ENCODE measurements around the gene SHB. TPM values are rescaled to one million over a fixed set of nuclear protein-coding genes. Genes with fewer than 3 reads are reported as not detected.

The SHB gene
- total and polyA plus RNA-seq, 2 of the 8 experiments (the other 6 are each of a cell fraction or from before 2014, with no cell fraction given), result 4.1 to 12.6 TPM

GRCh38 chr9:37902131-37902530 lies 166.9 kb downstream of the SHB start:
- no peak overlapping the region; a peak in 1 of 4 replicates for H3K4me2 ChIP-seq (ENCODE audit: insufficient read depth in 1 of 2, low read depth in 2 of 2, low read length in 2 of 2)
- H3K23ac ChIP-seq (ENCODE audit: insufficient read length), result no peak overlapping the region
- no peak overlapping the region for H3K27ac ChIP-seq (ENCODE audit: low read depth, low read length)
- no peak overlapping the region for H3K9ac ChIP-seq (replicated peaks in 1 of 4; ENCODE audit: extremely low read depth in 1 of 4, low read depth in 3 of 4, low read length in 3 of 4)
- peak overlapping the region in 1 of 4 experiments; percentile 74; a peak in 1 of 8 replicates for H3K4me3 ChIP-seq (ENCODE audit: extremely low read depth in 1 of 4, insufficient read depth in 2 of 4, low read depth in 3 of 4, low read length in 4 of 4)
- peaks cover 0 to 8% (median 6%) of the 10 kb centered on the region in 4 experiments; a peak in 3 of 7 replicates for H3K4me1 ChIP-seq (replicated peaks in 1 of 4; ENCODE audit: control insufficient read depth in 3 of 4, insufficient read depth in 4 of 4, low read length in 3 of 4)
- H2BK120ac ChIP-seq (replicated peaks; ENCODE audit: low read depth, low read length), result no peak overlapping the region
- peaks cover 3% of the 10 kb centered on the region; the same call in 1 of the 2 replicates for H3K79me1 ChIP-seq (ENCODE audit: low read depth, low read length)
- no peak overlapping the region for H2BK15ac ChIP-seq (ENCODE audit: low read length)
- H3K79me2 ChIP-seq (ENCODE audit: control insufficient read depth in 1 of 2, insufficient read depth in 2 of 2, low read length in 2 of 2), result 0 out of 4 replicates have a peak, but pooled peaks cover 0 to 6% of the 10 kb centered on the region in 2 experiments
- H2AFZ ChIP-seq (ENCODE audit: low read length), result no peak overlapping the region
- TF ChIP-seq FOSL1 (IDR thresholded peaks at IDR 0.05; ENCODE audit: insufficient read depth, low read depth, low read length) (no peak), CBX5 (IDR thresholded peaks at IDR 0.05; ENCODE audit: low read depth, low read length) (no peak)
- no peak overlapping the region for H3K4ac ChIP-seq (replicated peaks; ENCODE audit: insufficient read length, low read depth, low read length)
- no peak overlapping the region for H3K18ac ChIP-seq (ENCODE audit: extremely low read depth, low read length)
- H3K23me2 ChIP-seq (ENCODE audit: low read depth, low read length), result peaks cover 6% of the 10 kb centered on the region
- no peak for FAIRE-seq
- no peak overlapping the region for H4K91ac ChIP-seq (replicated peaks; ENCODE audit: insufficient read length, low read length)
- H2BK5ac ChIP-seq (ENCODE audit: low read depth, low read length), result no peak overlapping the region
- H3K27me3 ChIP-seq (replicated peaks in 1 of 4; ENCODE audit: control insufficient read depth in 3 of 4, extremely low read depth in 1 of 4, insufficient read depth in 3 of 4, low read length in 3 of 4), result peaks cover 0 to 3% (median 0%) of the 10 kb centered on the region in 4 experiments; a peak in 3 of 7 replicates
- H3K14ac ChIP-seq (ENCODE audit: insufficient read length), result no peak overlapping the region
- ChIA-PET POLR2A (ENCODE audit: partially characterized antibody) (no interaction called here), CTCF (ENCODE audit: partially characterized antibody) (interaction anchor here (1.7 to 2.0 kb wide), 2 partner anchors 12 to 459 kb away, joined by 5 to 9 read pairs; no protein-coding TSS in a partner anchor)
- no peak overlapping the region for H2BK12ac ChIP-seq (ENCODE audit: low read depth, low read length)
- no peak overlapping the region for H2BK20ac ChIP-seq (ENCODE audit: low read length)
- no peak overlapping the region for H4K8ac ChIP-seq (ENCODE audit: extremely low read depth, insufficient read depth, low read length)
- no peak overlapping the region for H3K56ac ChIP-seq (replicated peaks; ENCODE audit: insufficient read length, low read depth, low read length)
- peaks cover 0 to 14% (median 9%) of the 10 kb centered on the region in 4 experiments; a peak in 7 of 8 replicates for H3K36me3 ChIP-seq (ENCODE audit: control insufficient read depth in 2 of 4, insufficient read depth in 4 of 4, low read length in 3 of 4)
- H2AK5ac ChIP-seq (ENCODE audit: low read depth, low read length), result no peak overlapping the region
- no peak overlapping the region for H4K5ac ChIP-seq (ENCODE audit: insufficient read length, low read depth, low read length)
- H3K9me3 ChIP-seq (ENCODE audit: insufficient read depth in 2 of 2, low read depth in 1 of 2, low read length in 1 of 2), result no peaks in the 10 kb centered on the region
- peaks cover 0 to 2% of the 10 kb centered on the region in 2 experiments for H4K20me1 ChIP-seq (replicated peaks in 1 of 2; ENCODE audit: control insufficient read depth in 1 of 2, insufficient read depth in 2 of 2, low read length in 2 of 2)
- DNase-seq (ENCODE audit: low read depth in 1 of 2, low spot score in 2 of 2), result no peak
